Bone marrow (tissue), 2 donors: ENCODE data around the gene LRRC75A.

ENCODE experiments used
- DNase-seq, 2 donors: peaks; one replicate each; lab custom pipeline; 2025; lab: John Stamatoyannopoulos, UW

Gene LRRC75A

GRCh38 chr17:16493531-16494046 lies 1.6 kb upstream of the LRRC75A start:
- DNase-seq = no peak

- no peak for DNase-seq
Observed at GRCh38 chr17:16492613-16493530, 879 bp upstream of the LRRC75A start.

- no peak for DNase-seq
Observed at GRCh38 chr17:16491131-16491702, 776 bp downstream of the LRRC75A start.

- no peak for DNase-seq
Observed at GRCh38 chr17:16489431-16489830, 2.6 kb downstream of the LRRC75A start.

GRCh38 chr17:16488968-16489337 lies 3.0 kb downstream of the LRRC75A start:
- no peak for DNase-seq

- DNase-seq = no peak
Observed at GRCh38 chr17:16488186-16488967, 3.6 kb downstream of the LRRC75A start.

- no peak for DNase-seq
Observed at GRCh38 chr17:16486373-16487250, 5.4 kb downstream of the LRRC75A start.

DNA sequence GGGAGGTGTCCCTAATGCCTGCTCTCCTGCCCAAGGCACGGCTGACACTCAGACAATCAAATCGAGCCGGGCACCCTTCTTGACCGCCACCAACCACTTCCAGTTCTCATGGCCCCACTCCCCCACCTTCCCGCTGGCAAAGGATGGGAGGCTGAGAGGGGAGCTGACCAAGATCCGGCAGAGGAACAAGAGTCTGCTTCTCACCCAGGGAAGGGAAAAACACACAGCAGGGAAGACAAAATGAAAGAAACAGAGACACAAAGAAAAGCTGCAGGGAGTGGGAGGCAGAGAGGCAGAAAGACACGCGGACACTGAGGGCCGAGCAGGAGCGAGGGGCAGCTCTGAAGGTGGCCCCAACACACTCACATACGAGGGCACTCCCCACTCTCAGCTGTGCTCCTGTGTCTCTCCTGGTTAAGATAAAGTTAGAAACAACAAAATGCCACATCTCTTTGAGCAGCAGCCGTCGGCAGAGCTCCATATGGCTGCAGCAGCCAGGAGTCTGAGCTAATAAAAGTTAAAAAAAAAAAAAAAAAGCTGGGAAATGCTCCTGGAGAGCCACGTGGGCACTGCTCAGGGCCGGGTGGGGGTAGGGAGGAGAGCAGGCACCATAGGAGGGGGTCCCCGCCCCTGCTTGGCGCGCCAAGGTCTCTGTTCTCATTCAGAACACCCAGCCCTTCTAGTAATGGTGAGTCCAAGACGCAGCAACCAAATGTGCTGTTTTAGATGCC lies 7.4 kb downstream of the LRRC75A start:
- no peak for DNase-seq

- DNase-seq = no peak
Observed at GRCh38 chr17:16483021-16483645, 8.9 kb downstream of the LRRC75A start.

DNA sequence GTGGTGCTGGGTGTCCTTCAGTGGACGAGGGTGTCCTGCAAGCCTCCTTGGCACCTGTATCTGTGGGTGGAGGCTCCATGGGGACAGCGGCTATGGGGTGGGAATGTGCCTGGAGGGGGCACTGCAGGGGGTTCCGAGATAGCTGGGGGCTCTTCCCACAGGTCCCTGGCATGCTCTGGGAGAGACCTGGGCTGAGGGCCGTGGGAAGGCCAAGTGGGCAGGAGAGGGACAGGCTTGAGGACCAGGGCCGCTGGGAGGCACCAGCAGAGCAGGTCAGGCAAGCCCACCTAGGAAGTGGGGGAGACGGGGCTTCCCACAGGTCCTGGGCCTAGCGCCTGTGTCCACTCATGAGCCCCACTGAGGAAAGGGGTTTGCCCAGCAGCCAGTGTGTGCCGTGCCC lies 9.7 kb downstream of the LRRC75A start:
- no peak for DNase-seq

GRCh38 chr17:16480995-16481394 lies 11.0 kb downstream of the LRRC75A start:
- no peak for DNase-seq

- DNase-seq = no peak
Observed at GRCh38 chr17:16479264-16479663, 12.7 kb downstream of the LRRC75A start.

DNA sequence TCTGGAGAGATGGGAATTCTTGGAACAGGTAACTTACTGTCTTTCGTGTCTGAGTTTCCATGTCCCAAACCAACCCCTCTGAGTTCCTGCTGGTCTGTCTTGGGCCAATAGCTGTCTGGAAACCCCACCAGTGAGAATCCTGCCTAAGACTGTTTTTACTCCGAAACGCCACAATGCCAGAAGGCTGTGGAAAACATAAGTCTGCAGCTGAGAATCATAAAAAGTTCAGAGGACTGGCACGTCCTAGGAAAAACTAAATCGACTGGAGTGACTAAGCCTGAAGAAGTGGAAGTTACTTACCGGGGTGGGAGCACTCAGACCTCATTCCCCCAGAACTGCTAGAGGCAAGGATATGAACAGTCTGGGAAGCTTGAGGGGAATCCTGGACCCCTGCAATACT lies 13.3 kb downstream of the LRRC75A start:
- no peak for DNase-seq

GRCh38 chr17:16477666-16478065 lies 14.3 kb downstream of the LRRC75A start:
- no peak for DNase-seq

- no peak for DNase-seq
Observed at GRCh38 chr17:16477255-16477654, 14.7 kb downstream of the LRRC75A start.

DNA sequence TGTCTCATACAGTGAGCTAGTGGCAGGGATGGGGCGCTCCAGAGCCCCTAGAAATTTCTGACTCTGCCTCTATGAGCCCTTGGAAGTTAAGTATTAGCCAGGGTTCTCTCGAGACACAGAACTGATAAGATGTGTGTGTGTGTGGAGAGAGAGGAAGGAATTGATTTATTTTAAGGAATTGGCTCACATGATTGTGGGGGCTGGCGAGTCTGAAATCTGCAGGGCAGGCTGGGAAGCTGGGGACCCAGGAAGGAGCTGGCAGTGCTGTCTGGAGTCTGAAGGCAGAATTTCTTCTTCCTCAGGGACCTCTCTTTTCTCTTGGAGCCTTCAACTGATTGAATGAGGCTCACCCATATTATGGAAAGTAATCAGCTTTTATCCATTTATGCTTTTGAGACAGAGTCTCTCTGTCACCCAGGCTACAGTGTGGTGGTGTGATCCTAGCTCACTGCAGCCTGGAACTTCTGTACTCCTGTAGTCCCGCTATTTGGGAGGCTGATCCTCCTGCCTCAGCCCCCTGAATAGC lies 16.8 kb downstream of the LRRC75A start:
- DNase-seq = no peak

GRCh38 chr17:16474012-16474725 lies 17.8 kb downstream of the LRRC75A start:
- DNase-seq = no peak

DNA sequence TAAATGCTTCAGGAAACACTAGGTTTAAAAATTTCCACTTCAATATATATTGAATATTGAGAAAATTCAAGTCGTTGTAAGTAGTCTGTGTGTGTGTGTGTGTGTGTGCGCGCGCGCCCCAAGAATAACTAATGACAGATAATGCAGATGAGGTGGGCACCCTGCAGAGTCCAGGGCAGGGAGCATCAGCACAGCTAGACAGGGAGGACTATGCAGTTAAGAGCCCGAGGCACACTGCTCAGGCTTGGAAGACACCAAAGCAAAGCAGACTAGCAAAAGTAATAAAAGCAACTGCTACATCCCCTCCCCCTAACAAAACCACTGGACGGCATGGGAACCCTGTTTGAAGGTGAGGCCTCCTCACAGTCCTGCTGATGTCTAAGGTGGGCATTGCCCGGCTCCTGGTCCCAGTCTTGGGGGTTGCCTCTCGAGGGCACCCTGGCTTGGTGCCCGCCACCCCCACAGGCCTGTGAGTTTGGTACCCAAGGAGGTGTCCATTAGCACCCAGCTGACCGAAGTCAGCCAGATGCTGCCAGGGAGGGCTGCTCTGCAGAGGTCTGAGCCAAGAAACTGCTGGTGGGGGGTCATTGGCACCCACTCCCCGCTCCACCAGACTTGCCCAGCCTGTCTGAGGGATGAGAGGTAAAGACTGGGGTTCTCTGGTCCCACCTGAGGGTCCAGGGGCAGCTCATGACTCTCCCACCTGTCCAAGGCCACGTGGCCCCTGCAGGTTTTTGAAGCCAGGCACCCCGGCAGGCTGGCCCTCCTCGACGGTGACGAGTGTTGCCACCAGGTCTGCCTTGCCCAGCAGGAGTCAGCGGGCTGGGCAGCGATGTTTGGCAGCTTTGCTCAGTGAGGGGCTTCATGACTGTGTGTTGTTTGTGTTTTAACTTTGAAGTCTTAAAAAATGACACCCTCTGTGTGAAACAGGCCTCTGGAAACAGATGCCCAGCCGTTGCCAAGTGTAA lies 18.7 kb downstream of the LRRC75A start:
- DNase-seq = no peak
